Astrocyte (in vitro differentiated cells and primary cell): Measurements from ENCODE around the gene EDNRA. TPM values are rescaled to one million over a fixed set of nuclear protein-coding genes. Genes with fewer than 3 reads are reported as not detected.

ENCODE experiments used
- total RNA-seq: library from RNA; stranded (reverse); gene quantifications from 2 replicates; pipeline ENCODE4 v1.2.1, GENCODE V29; 2021

EDNRA gene
- total RNA-seq, 1 donor from 2014 or later: 6.4 TPM

Other genes with a start within 250 kb of the EDNRA start
- gene TMEM184C, start 136.3 kb downstream of the EDNRA start, total RNA-seq: 40.8 and 42.3 TPM in 2 replicates
- gene PRMT9, start 203.1 kb downstream of the EDNRA start, total RNA-seq: 8.4 and 9.0 TPM in 2 replicates